B cell (primary cell): ENCODE measurements around the gene TMEM115.

Experiments
- CTCF ChIP-seq: fragments of 200-600 bp; IDR thresholded peaks from one replicate; pipeline ENCODE4 v1.8.0; 2022; ENCODE audit warnings: antibody characterized with exemption, mild to moderate bottlenecking
- EZH2 ChIP-seq: IDR thresholded peaks from 2 replicates; pipeline ENCODE4 v1.6.1; 2012; ENCODE audit warnings: borderline replicate concordance, low read depth, mild to moderate bottlenecking, moderate library complexity, low read length; ENCODE audit not compliant: insufficient read depth, poor library complexity, severe bottlenecking

GRCh38 chr3:50323092-50323600, 36.2 kb downstream of the TMEM115 start:
- TF ChIP-seq EZH2 (no peak), CTCF (no peak)
